ENCODE data around the gene NXNL1.
A peak's percentile ranks its signal among the peaks of the same experiment; 100 is the strongest.
"Not testable (repeated sequence)": the region's sequence is repeated elsewhere in the genome, so short reads cannot be mapped to it uniquely, and the experiment has no call there.

The NXNL1 gene, protein sequence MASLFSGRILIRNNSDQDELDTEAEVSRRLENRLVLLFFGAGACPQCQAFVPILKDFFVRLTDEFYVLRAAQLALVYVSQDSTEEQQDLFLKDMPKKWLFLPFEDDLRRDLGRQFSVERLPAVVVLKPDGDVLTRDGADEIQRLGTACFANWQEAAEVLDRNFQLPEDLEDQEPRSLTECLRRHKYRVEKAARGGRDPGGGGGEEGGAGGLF

DNA sequence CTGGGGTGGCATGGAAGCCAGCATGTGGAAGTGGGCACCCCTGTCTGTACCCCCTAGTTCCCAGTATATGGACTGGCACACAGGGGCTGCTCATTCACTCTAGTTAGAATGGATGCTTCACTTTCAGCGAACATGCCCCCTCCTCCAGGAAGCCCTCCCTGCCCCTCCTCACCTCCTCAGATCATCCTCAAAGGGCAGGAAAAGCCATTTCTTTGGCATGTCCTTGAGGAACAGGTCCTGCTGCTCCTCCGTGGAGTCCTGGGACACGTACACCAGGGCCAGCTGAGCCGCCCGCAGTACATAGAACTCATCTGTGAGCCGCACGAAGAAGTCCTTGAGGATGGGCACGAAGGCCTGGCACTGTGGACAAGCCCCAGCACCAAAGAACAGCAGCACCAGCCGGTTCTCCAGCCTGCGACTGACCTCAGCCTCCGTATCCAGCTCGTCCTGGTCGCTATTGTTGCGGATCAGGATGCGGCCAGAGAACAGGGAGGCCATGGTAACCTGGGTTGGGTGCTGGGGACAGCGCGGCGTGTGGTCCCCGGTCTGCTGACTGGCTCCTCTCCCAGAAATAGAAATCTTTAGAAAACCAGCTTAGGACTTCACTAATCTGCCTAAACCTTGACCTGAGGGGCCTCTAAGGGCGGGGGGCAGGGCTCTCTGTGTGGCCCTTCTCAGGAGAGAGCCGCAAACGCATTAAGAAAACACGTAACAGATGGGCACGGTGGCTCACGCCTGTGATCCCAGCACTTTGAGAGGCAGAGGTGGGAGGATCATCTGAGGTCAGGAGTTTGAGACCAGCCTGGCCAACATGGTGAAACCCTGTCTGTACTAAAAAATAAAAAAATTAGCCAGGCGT lies at the start of gene NXNL1:
Gene NXNL1 (minus strand): TSS at position 555 of the 859 bp plus-strand sequence. CDS start 57 bp downstream, at position 498.
- no peak for DNase-seq

DNA sequence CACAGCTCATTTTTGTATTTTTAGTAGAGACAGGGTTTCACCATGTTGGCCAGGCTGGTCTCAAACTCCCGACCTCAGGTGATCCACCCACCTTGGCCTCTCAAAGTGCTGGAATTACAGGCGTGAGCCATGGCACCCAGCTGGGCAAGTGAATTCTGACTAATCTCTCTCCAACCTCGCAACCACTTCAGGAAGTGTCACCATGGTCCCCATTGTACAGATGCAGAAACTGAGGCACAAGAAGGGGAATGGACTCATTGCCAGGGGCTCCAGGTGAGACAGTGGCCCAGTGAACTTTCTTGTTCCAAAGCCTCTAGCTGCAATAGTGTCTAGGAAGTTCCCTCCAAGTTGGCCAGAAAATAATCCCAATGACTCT lies 47.8 kb upstream of the NXNL1 start:
- DNase-seq, result not testable (repeated sequence)

DNA sequence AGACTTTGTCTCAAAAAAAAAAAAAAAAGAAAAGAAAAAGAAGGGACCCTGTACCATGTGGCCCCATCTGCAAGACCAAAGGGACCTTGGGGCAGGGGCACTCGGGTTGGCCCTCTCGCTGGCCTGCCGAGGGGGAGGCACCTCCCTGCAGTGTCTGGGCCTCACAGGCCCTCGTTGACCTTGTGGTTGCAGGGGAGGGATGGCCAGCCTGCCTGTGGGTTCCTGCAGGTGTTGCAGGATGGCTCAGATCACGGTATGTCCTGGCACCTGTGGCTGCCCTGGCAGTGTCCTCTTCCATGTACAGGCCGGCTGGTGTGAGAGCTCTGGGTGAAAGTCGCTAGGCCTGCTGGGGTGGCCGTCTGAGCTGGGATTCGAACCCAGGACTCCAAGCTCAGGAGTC lies 46.0 kb upstream of the NXNL1 start:
- DNase-seq, result peak; percentile 19

DNA sequence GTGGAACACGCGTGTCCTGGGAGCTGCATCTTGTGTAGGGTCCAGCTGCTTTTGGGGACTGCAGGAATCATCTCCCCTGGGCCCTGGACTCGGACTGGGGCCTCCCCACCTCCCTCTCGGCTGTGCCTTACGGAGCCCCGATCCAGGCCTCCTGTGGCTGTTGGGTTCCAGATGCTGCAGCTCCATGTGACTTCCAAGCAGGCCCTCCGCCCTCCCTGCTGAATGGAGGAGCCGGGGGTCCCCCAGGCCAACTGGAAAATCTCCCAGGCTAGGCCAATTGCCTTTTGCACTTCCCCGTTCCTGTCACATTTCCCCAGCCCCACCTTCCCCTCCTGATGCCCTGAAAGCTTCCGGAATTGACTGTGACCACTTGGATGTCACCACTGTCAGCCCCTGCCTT lies 44.5 kb upstream of the NXNL1 start:
- no peak for DNase-seq

DNA sequence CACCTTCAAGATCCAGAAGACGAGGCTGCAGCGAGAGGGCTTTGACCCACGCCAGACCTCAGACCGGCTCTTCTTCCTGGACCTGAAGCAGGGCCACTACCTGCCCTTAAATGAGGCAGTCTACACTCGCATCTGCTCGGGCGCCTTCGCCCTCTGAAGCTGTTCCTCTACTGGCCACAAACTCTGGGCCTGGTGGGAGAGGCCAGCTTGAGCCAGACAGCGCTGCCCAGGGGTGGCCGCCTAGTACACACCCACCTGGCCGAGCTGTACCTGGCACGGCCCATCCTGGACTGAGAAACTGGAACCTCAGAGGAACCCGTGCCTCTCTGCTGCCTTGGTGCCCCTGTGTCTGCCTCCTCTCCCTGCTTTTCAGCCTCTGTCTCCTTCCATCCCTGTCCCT lies 43.7 kb upstream of the NXNL1 start:
- DNase-seq, result no peak

DNA sequence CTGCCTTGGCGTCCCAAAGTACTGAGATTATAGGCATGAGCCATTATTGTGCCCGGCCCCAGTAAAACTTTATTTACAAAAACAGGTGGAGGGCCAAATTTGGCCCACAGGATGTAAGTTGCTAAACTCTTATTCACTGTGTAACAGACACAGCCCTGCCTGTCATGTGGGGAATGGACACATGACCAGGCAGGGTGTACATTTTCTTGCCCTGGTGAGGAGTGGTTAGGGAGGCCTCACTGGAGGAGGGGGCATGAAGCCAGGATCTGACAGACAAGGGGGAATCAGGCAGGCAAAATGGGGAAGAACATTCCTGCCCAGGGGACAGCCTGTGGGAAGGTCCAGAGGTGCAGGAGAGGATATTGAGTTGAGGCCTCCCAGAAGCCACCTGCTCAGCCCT lies 43.3 kb upstream of the NXNL1 start:
- DNase-seq, result no peak

DNA sequence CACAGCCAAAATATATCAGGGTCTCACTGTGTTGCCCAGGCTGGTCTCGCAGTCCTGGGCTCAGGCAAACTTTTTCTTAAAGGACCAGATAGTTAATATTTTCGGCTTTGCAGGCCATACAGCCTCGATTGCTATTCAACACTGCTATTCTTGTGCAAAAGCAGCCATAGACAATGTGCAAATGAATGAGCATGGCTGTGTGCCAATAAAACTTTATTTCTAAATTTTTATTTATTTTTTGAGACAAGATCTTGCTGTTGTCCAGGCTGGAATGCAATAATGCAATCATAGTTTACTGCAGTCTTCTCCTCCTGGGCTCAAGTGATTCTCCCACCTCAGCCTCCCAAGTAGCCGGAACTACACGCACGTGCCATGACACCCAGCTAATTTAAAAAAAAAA lies 42.5 kb upstream of the NXNL1 start:
- DNase-seq, result no peak

DNA sequence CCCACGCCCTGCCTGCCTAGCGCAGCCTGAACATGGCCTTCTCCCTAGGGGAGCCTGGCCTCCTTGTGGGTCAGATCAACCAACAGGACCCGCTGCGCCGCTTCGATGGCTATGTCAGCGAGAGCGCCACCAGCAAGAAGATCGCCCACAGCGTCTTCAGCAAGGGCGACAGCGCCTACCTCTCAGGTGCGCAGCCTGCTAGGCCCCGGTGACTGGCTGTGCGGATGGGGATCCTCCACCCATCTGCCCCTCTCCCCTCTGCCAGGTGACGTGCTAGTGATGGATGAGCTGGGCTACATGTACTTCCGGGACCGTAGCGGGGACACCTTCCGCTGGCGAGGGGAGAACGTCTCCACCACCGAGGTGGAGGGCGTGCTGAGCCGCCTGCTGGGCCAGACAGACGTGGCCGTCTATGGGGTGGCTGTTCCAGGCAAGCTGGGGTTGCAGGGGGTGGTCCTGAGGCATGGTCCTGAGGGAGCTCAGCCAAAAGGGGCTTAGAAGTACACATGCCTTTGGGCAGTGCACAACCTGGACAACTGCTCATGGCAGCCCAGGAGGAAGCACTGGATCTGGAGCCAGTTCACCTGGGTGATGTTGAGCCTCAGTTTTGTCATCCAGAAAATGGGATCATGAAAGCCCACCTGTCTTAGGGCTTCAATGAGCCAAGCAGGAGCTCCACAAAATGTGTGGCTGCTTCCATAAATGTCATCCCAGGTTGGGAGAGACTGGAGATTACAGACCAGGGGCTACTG lies 39.9 kb upstream of the NXNL1 start:
- no peak for DNase-seq

DNA sequence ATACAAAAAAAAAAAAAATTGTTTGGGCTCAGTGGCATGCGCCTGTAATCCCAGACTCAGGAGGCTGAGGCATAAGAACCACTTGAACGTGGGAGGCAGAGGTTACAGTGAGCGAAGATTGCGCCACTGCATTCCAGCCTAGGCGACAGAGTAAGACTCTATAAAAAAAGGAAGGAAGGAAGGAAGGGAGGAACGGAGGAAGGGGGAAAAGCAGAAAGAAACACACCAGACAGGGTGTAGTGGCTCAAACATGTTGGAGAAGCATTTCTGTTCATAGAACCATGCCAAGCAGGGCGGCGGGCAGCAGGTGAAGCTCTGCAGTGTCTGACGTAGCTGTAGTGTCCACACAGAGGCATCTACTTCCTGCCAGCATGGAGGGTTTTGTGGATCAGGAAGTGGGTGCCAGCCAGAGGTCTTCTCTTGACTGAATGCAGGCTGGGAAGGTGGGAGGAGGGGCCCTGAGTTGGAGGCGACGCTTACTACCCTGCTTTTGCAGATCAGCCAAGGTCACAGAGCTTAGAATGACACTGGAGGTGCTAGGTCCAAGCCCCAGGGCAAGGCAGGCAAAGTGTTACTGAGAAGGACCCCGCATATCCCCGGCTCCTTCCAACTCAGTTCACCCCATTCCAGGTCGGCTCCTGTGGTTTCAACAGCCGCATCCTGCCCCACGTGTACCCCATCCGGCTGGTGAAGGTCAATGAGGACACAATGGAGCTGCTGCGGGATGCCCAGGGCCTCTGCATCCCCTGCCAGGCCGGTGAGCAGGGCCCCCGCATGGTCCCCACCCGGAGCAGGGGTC lies 39.1 kb upstream of the NXNL1 start:
- no peak for DNase-seq

DNA sequence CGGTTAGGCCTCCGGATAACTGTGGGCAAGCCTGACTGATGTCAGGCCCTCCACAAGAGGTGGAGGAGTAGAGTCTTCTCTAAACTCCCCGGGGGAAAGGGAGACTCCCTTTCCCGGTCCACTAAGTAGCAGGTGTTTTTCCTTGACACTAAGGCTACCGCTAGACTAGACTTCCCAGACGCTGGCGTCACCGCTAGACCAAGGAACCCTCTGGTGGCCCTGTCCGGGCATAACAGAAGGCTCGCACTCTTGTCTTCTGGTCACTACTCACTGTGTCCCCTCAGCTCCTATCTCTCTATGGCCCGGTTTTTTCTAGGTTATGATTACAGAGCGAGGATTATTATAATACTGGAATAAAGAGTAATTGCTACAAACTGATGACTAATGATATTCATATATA lies 38.3 kb upstream of the NXNL1 start:
- not testable (repeated sequence) for DNase-seq

DNA sequence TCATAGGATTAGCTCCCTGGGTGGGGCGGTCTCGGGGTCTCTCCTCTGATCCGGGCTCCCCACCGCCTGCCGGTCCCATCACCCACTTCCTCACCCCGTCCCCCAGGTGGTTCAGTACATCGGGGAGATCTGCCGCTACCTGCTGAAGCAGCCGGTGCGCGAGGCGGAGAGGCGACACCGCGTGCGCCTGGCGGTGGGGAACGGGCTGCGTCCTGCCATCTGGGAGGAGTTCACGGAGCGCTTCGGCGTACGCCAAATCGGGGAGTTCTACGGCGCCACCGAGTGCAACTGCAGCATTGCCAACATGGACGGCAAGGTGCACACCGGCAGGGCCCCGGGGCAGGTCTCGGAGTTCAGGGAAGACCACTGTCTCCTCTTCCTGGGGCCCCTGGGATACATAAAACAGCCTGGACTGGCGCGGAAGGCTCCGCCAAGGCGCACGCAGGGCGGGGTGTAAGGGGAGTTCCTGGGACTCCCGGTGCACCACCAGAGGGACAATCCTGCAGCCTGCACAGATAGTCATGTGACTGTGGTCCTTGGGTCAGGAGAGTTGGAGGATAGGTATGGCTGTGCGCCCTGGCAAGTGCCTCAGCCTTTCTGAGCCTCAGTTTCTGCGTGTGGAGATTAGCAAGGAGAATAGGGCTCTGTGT lies 36.5 kb upstream of the NXNL1 start:
- DNase-seq, result no peak

DNA sequence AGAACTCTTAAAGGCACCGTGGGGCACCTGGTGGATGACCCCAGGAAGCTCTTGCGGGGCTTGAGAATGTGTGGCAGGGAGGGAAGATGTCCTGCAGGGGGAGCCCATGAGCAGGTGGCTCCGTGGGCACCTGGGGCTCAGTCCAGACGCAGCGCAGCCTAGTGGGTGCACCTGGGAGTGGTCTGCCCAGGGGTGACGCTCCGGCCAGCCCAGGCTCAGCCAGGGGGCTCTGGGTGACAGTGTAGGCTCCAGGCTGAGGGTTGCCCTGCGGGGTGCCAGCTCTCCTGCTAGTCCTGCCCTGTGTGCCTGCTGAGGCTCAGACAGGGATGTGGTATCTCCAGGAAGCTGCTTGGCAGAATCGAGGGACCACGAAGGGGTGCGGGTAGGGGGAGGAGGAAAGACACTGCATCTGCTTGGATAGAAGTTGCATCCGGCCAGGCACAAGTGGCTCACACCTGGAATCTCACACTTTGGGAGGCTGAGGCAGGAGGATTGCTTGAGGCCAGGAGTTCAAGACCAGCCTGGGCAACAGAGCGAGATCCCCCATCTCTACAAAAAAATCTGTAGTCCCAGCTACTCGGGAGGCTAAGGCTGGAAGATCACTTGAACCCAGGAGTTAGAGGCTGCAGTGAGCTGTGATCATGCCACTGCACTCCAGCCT lies 35.7 kb upstream of the NXNL1 start:
- peak; percentile 92 for DNase-seq

DNA sequence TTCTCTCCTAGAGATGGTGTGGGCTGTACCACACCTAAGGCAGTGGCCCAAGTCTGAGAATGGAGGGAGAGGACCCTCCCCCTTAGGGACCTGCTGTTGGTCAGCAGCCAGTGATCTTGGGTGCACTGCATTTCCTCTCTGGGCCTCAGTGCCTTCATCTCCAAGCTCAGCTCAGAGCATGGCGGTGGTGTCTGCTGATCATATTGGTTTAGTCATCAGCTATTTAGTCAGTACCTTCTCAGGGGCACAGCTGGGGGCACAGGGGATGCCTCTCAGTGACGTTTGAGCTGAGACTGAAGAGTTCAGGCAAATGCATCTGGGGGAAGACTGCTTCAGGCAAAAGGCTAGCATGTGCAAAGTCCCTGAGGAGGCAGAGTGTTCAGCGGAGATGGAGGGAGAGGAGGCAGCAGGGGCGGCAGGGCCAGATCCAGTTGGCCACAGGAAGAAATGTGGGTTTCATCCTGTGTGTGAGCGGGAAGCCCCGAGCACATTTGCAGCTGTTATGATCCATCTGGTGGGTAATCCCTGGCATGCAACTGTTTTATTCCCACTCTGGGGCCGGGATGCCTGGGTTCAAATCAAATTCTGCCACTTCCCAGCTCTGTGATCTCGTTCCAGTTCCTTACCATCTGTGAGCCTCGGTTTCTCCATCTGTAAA lies 35.0 kb upstream of the NXNL1 start:
- DNase-seq, result no peak

DNA sequence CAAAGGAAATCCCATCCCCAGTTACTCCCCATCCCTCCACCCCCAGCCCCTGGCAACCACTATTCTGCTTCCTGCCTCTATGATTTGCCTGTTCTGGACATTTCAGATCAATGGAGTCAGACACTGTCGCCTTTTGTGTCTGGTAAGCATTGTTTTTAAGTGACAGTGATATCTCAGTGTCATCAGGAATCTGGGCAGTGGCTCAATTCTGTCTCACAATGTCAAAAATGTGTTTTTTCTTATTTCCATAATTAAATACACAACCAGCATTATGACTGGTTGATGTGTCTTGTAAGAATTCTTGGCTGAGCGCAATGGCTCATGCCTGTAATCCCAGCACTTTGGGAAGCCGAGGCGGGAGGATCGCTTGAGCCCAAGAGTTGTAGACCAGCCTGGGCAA lies 30.6 kb upstream of the NXNL1 start:
- no peak for DNase-seq

DNA sequence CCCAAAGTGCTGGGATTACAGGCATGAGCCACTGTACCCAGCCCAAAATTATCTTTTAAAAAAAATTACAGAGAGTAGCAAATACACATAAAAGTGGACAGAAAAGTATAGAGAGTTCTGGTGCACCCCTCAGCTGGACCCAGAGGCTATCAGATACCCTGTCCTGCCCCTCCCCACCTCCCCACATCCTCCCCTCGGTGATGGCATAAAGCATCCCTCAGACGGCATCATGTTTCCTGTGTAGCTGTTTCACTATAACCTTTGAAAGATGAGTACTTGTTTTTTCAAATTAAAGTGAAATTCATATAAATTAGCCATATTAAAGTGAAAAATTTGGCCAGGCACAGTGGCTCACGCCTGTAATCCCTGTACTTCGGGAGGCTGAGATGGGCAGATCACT lies 29.7 kb upstream of the NXNL1 start:
- no peak for DNase-seq

DNA sequence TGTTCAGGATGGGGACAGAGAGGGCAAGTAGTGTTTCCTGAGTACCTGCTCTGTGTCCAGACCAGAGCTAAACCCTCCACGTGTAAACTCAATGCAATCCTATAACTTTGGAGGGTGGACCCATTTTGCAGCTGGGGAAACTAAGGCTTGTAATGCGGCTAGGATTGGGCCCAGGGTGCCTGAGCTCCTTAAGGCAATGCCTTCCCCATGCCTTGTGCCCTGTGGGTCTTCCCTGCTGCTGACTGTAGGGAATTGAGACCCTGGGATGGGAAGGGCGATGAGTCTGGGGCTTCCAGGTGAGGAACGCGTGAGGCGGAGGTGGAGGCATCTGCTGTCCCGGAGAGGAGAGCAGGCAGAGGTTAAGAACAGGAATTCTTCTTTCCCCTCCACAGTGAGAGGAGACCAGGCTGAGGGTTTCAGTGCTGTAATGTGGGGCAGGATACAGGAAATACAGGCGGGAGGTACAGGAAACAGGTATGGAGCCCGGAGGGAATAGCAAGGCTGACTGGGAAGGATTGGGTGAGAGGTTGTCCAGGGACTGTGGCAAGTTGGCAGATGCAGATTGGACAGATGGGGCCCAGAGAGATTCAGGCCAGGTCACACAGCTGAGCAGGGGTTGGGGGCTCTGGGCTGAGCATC lies 28.8 kb upstream of the NXNL1 start:
- DNase-seq, result no peak

DNA sequence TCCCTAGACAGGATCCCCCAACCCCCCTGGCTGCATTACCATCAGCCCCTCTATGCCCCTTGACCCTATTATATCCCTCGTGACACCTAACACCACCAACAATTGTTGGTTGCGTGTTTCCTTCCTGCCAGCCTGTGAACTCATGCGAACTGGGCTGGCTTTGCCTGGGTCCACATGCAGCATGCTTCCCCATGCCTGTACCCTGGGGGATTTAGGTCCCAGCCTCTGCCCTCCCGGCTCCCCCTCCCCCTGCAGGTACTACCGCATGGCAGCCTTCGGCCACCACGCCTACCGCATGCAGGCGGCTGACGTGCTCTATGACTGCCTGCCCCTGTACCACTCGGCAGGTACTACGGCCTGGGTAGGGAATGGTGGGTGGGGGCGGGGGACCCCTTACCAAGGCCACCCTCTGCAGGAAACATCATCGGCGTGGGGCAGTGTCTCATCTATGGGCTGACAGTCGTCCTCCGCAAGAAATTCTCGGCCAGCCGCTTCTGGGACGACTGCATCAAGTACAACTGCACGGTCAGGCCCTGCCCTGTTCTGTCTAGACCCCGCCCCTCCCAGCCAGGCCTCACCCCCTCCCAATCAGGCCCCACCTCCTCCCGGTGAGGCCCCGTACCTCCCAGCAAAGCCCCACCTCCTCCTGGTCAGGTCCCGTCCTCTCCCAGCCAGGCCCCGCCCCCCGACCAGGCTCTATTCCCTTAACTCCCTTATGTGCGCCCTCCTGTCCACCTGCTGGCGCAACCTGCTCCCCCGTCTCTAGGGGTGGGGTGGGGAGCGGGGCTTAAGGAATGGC lies 28.1 kb upstream of the NXNL1 start:
- DNase-seq, result peak; percentile 89

DNA sequence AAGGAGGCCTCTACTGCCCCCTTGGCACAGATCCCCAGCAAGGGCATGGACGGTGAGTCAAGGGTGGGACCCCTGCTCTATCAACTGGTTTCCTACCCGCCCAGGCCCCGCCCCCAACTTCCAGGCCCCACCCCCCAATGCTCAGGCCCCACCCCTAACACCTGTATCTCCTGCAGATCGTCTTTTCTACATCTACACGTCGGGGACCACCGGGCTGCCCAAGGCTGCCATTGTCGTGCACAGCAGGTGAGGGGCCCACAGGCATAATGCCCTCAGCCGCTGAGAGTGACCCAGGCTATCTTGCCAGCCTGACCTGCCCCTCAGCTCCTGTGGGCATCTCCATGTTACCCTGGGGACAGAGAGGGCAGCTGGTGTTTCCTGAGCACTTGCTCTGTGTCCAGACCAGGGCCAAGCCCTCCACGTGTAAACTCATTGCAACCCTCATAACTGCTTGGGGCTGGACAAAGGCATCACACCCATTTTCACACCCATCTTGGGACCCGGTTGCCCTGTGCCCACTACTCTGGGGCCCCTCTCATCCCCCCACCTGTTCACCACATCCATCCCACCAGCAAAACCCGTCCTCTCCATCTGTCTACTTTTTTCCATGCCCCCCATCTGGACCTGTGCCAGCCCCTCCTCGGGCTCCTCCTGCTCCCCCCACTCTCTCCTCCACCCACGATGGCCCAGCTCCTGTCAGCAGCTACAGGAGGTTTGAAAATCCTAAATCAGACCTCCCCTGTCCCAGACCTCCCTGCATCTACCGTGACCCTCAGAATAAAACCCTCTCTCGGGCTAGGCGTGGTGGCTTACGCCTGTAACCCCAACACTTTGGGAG lies 26.8 kb upstream of the NXNL1 start:
- no peak for DNase-seq

Measured in RPMI8226 (cell line).